ENCODE data around the gene TLK1.

GRCh38 chr2:170975127-170975942 is 185.4 kb downstream of the TLK1 start:
- TF ChIP-seq CTCF (conservative IDR thresholded peaks at IDR 0.05) (no peak), ZFX (IDR thresholded peaks at IDR 0.05) (no peak)

All from C4-2B (cell line).